Activated CD8-positive, alpha-beta T cell treated with anti-CD3 and anti-CD28 coated beads for 36 hours (primary cell): ENCODE data around the gene TNFRSF4. TPM values are rescaled to one million over a fixed set of nuclear protein-coding genes. Genes with fewer than 3 reads are reported as not detected.

Experiments used
- ATAC-seq: fragments of 200-7000 bp; cut with Tn5 transposase; one replicate; pipeline ENCODE4 v1.10.0; 2021; ENCODE audit warnings: mild to moderate bottlenecking, moderate library complexity
- CTCF ChIA-PET: fragments of 350-600 bp; sonication (Branson Sonifier 250); formaldehyde crosslinking; loops from one replicate; lab custom pipeline; 2021; ENCODE audit warnings: antibody characterized with exemption; lab: Charles Lee
- POLR2A ChIA-PET: fragments of 350-600 bp; sonication (Branson Sonifier 250); formaldehyde crosslinking; loops from one replicate; lab custom pipeline; 2021; ENCODE audit warnings: antibody characterized with exemption; lab: Charles Lee
- DNase-seq: peaks from one replicate; pipeline ENCODE4 v3.0.0-alpha.2; 2020
- H3K27ac Mint-ChIP-seq: one replicate; pipeline ENCODE4 v1.8.0; 2021; ENCODE audit warnings: mild to moderate bottlenecking, mixed read lengths
- H3K27me3 Mint-ChIP-seq: one replicate; pipeline ENCODE4 v1.8.0; 2021; ENCODE audit warnings: mixed read lengths
- H3K36me3 Mint-ChIP-seq: one replicate; pipeline ENCODE4 v1.8.0; 2021; ENCODE audit warnings: low read depth, mixed read lengths
- H3K4me1 Mint-ChIP-seq: one replicate; pipeline ENCODE4 v1.8.0; 2021; ENCODE audit warnings: low read depth, mixed read lengths
- H3K4me3 Mint-ChIP-seq: one replicate; pipeline ENCODE4 v1.8.0; 2021; ENCODE audit warnings: mild to moderate bottlenecking, moderate library complexity, mixed read lengths
- H3K9me3 Mint-ChIP-seq: one replicate; pipeline ENCODE4 v1.8.0; 2021; ENCODE audit warnings: mixed read lengths
- intact Hi-C: fragments of 100-400 bp; cut with micrococcal nuclease; formaldehyde crosslinking; loops from one replicate; pipeline ENCODE4 v1.10.0; 2022
- total RNA-seq, 2 experiments: library from RNA; stranded (reverse); gene quantifications; one replicate each; pipeline ENCODE4 v1.2.3, GENCODE V29; 2021
- TF ChIP-seq, protein P1 (sequence below): fragments of 200-600 bp; IDR thresholded peaks from one replicate; pipeline ENCODE4 v1.8.0; 2022; ENCODE audit warnings: antibody characterized with exemption, mild to moderate bottlenecking

The TNFRSF4 gene
- total RNA-seq, 2 experiments from 2014 or later: 137 to 142 TPM

DNA sequence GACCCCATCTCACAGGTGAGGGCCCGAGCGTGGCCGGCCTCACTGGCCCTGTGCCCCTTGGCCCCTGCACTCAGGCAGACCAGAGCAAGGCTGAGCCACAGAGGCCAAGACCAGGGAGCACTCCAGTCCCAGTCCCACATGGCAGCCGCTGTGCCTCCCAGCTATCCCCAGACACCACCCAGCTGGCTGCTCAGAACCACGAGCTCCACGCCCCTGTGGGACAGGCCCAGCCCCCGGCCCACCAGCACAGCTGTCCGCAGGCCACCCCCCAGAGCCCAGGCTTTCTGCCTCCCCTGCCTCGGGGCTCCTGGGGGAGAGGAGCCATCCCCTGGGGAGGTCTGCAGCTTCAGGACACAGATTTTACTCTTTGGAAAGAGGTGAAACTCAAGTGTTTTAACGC lies 41.7 kb upstream of the TNFRSF4 start:
- Mint-ChIP-seq H3K4me1 (peaks cover 6% of the 10 kb centered on the region), H3K27ac (no peak overlapping the region), H3K36me3 (peaks cover 41% of the 10 kb centered on the region), H3K4me3 (no peak overlapping the region), H3K27me3 (no peaks in the 10 kb centered on the region), H3K9me3 (no peaks in the 10 kb centered on the region)
- ATAC-seq: no peak
- TF ChIP-seq, protein P1, sequence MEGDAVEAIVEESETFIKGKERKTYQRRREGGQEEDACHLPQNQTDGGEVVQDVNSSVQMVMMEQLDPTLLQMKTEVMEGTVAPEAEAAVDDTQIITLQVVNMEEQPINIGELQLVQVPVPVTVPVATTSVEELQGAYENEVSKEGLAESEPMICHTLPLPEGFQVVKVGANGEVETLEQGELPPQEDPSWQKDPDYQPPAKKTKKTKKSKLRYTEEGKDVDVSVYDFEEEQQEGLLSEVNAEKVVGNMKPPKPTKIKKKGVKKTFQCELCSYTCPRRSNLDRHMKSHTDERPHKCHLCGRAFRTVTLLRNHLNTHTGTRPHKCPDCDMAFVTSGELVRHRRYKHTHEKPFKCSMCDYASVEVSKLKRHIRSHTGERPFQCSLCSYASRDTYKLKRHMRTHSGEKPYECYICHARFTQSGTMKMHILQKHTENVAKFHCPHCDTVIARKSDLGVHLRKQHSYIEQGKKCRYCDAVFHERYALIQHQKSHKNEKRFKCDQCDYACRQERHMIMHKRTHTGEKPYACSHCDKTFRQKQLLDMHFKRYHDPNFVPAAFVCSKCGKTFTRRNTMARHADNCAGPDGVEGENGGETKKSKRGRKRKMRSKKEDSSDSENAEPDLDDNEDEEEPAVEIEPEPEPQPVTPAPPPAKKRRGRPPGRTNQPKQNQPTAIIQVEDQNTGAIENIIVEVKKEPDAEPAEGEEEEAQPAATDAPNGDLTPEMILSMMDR: no peak
- POLR2A ChIA-PET: interaction anchor here (0.8 to 1.6 kb wide), 4 partner anchors 21 to 56 kb away, joined by 3 to 6 read pairs (median 3); no protein-coding TSS in a partner anchor
- CTCF ChIA-PET: no interaction called here
- DNase-seq: no peak
- intact Hi-C loops: no loop called here

GRCh38 chr1:1255078-1255477 lies 41.1 kb upstream of the TNFRSF4 start:
- ChIA-PET POLR2A (interaction anchor here (0.6 to 1.6 kb wide), 5 partner anchors 21 to 61 kb away, joined by 3 to 6 read pairs (median 3); no protein-coding TSS in a partner anchor), CTCF (no interaction called here)
- DNase-seq (no peak), ATAC-seq (no peak)
- Mint-ChIP-seq H3K9me3 (no peaks in the 10 kb centered on the region), H3K27ac (no peak overlapping the region), H3K27me3 (no peaks in the 10 kb centered on the region), H3K4me3 (no peak overlapping the region), H3K4me1 (peaks cover 10% of the 10 kb centered on the region), H3K36me3 (peaks cover 42% of the 10 kb centered on the region)
- intact Hi-C loops: no loop called here
- TF ChIP-seq, protein P1: no peak

- Mint-ChIP-seq H3K4me1 (peaks cover 15% of the 10 kb centered on the region), H3K36me3 (peaks cover 37% of the 10 kb centered on the region), H3K9me3 (no peaks in the 10 kb centered on the region), H3K27ac (no peak overlapping the region), H3K27me3 (no peaks in the 10 kb centered on the region), H3K4me3 (no peak overlapping the region)
- ATAC-seq (no peak), DNase-seq (no peak)
- POLR2A ChIA-PET: interaction anchor here (0.6 to 1.6 kb wide), 5 partner anchors 20 to 61 kb away, joined by 3 to 6 read pairs (median 3); no protein-coding TSS in a partner anchor
- TF ChIP-seq, protein P1: no peak
- intact Hi-C loops: no loop called here
- CTCF ChIA-PET: no interaction called here
Measured at GRCh38 chr1:1254667-1254998, 40.7 kb upstream of the TNFRSF4 start.

DNA sequence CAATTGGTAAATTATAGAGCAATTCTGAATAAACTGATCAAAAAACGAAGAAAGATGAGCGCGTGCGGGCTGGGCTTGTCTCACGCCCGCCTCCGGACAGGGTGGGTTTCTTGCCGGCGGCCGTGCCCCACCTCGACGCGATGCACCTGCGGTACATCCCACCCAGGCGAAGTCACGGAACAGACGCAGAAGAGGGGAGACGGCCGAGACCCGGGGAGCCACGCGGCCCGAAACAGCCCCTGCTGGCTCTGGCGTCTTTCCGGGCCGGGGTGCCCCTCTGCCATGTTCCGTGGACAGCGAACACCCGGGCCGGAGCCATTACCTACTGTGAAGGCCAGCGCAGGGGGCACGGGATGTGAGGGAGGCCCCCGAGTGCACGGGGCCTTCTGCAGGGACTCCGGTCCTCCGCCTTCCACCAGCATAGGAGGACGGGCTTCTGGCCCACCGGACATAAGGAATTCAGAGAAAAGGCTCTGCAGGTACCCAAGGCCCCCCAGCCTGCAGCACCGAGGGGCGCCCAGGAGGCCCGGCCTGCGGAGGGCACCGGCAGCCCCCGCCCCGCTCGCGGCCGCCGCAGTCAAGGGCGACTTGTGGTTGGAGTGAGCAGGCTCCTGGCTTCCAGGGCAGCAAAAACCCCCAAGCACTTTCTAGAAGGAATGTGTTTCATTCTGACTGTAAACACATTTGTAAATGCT lies 40.2 kb upstream of the TNFRSF4 start:
- no peaks in the 10 kb centered on the region for H3K27me3 Mint-ChIP-seq
- CTCF ChIA-PET: no interaction called here
- ATAC-seq: no peak

GRCh38 chr1:1253314-1253713 lies 39.4 kb upstream of the TNFRSF4 start:
- Mint-ChIP-seq H3K9me3 (no peaks in the 10 kb centered on the region), H3K27ac (no peak overlapping the region), H3K4me1 (peaks cover 16% of the 10 kb centered on the region), H3K36me3 (peaks cover 30% of the 10 kb centered on the region), H3K4me3 (no peak overlapping the region), H3K27me3 (no peaks in the 10 kb centered on the region)
- CTCF ChIA-PET: no interaction called here
- ATAC-seq (no peak), DNase-seq (no peak)
- intact Hi-C loops: no loop called here
- TF ChIP-seq, protein P1: no peak
- POLR2A ChIA-PET: no interaction called here

More for the DNA sequence above, 40.2 kb upstream of the TNFRSF4 start:
- Mint-ChIP-seq H3K4me3 (no peak overlapping the region), H3K9me3 (no peaks in the 10 kb centered on the region), H3K36me3 (peaks cover 33% of the 10 kb centered on the region), H3K4me1 (peaks cover 16% of the 10 kb centered on the region), H3K27ac (no peak overlapping the region)
- no peak for DNase-seq
- POLR2A ChIA-PET: interaction anchor here (0.6 kb wide), 1 partner anchor 60 kb away, joined by 3 read pairs; no protein-coding TSS in a partner anchor
- TF ChIP-seq, protein P1: no peak
- intact Hi-C loops: no loop called here
